Activated T-cell treated with anti-CD3 and anti-CD28 coated beads, Interleukin-2, amount 50 U/mL, for 24 hours (primary cell): ENCODE data around the gene NRAS.

Source experiments
- DNase-seq: peaks from one replicate; pipeline ENCODE4 v3.0.0-alpha.2; 2020
- H3K27ac Mint-ChIP-seq: 2 replicates; pipeline ENCODE4 v1.8.0; 2020; ENCODE audit warnings: mild to moderate bottlenecking, mixed read lengths
- H3K27me3 Mint-ChIP-seq: 2 replicates; pipeline ENCODE4 v1.8.0; 2020; ENCODE audit warnings: mixed read lengths
- H3K36me3 Mint-ChIP-seq: 2 replicates; pipeline ENCODE4 v1.8.0; 2020; ENCODE audit warnings: low read depth, mixed read lengths
- H3K4me1 Mint-ChIP-seq: 2 replicates; pipeline ENCODE4 v1.8.0; 2020; ENCODE audit warnings: low read depth, mixed read lengths
- H3K4me3 Mint-ChIP-seq: 2 replicates; pipeline ENCODE4 v1.8.0; 2020; ENCODE audit warnings: mild to moderate bottlenecking, moderate library complexity, mixed read lengths
- H3K9me3 Mint-ChIP-seq: 2 replicates; pipeline ENCODE4 v1.8.0; 2020; ENCODE audit warnings: mixed read lengths

NRAS gene

DNA sequence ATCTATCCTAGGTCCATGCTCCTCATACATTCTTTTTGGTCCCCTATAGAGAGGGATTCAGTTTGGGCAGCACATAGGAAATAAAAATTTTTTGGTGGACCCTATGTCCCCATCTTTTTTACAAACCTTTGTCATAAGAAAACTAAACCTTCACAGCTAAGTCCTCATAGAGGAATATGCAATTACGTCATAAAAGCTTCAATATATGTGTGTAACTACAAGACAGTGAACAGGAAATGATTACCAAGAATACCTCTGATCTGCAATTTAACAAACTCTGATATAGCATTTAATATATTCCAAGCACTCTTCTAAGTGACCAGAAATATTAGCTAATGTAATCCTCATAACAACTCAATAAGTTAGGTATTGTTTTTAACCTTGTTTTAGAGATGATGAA, 40.5 kb downstream of the NRAS start:
- no peak overlapping the region for H3K27ac Mint-ChIP-seq
- no peak overlapping the region for H3K4me3 Mint-ChIP-seq
- H3K4me1 Mint-ChIP-seq: no peaks in the 10 kb centered on the region
- no peak for DNase-seq
- no peaks in the 10 kb centered on the region for H3K9me3 Mint-ChIP-seq
- no peaks in the 10 kb centered on the region for H3K36me3 Mint-ChIP-seq
- peaks cover 34% of the 10 kb centered on the region for H3K27me3 Mint-ChIP-seq

DNA sequence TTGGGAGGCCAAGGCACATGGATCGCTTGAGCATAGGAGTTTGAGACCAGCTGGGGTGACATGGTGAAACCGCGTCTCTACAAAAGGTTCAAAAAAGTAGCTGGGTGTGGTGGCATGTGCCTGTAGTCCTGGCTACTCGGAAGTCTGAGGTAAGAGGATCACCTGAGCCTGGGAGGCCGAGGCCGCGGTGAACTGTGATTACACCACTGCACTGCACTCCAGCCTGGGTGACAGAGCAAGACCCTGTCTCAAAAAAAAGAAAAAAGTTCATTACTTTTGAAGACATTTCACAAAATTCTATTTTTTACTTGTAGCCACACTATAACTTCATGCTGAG, 44.7 kb downstream of the NRAS start:
- Mint-ChIP-seq H3K9me3 (no peaks in the 10 kb centered on the region), H3K4me1 (peaks cover 14% of the 10 kb centered on the region), H3K27ac (no peak overlapping the region), H3K27me3 (peaks cover 19% of the 10 kb centered on the region), H3K4me3 (no peak overlapping the region), H3K36me3 (peaks cover 2% of the 10 kb centered on the region)
- no peak for DNase-seq

DNA sequence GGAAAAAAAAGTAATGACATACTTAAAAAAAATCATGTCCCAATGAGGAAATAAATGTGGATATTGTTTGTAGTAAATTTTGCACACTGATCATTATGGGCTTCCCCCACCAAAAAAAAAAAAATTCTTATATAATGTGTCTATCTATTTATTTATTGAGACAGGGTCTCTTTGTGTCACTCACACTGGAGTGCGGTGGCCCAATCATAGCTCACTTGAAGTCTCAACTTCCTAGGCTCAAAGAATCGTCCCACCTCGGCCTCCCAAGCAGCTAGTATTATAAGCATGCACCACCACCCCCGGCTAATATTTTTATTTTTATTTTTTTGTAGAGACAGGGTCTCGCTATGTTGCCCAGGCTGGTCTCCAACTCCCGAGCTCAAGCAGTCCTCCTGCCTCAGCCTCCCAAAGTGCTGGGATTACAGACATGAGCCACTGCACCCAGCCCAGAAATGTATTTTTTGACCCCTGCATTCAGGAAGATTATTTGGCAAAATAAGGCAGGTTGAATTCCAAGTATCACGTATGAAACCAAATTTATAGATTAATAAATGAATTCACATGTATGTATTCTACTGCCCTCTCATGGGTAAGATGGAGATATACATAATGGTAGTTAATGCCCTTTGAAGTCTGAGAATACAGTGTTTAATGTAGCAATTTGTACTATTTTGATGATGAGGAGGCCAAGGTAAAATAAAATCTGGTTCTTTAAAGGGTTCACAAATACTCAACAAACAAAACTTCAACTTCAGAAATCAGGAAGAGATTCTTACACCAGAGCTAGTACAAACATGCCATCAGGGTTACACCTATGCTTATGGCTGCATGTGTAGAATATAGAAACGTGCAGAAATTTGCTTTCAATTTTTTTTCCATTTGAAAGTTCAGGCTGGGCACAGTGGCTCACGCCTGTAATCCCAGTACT, 45.3 kb downstream of the NRAS start:
- Mint-ChIP-seq H3K36me3 (peaks cover 2% of the 10 kb centered on the region), H3K9me3 (no peaks in the 10 kb centered on the region), H3K4me1 (peaks cover 14% of the 10 kb centered on the region), H3K27ac (no peak overlapping the region), H3K4me3 (no peak overlapping the region), H3K27me3 (peaks cover 12% of the 10 kb centered on the region)
- no peak for DNase-seq

DNA sequence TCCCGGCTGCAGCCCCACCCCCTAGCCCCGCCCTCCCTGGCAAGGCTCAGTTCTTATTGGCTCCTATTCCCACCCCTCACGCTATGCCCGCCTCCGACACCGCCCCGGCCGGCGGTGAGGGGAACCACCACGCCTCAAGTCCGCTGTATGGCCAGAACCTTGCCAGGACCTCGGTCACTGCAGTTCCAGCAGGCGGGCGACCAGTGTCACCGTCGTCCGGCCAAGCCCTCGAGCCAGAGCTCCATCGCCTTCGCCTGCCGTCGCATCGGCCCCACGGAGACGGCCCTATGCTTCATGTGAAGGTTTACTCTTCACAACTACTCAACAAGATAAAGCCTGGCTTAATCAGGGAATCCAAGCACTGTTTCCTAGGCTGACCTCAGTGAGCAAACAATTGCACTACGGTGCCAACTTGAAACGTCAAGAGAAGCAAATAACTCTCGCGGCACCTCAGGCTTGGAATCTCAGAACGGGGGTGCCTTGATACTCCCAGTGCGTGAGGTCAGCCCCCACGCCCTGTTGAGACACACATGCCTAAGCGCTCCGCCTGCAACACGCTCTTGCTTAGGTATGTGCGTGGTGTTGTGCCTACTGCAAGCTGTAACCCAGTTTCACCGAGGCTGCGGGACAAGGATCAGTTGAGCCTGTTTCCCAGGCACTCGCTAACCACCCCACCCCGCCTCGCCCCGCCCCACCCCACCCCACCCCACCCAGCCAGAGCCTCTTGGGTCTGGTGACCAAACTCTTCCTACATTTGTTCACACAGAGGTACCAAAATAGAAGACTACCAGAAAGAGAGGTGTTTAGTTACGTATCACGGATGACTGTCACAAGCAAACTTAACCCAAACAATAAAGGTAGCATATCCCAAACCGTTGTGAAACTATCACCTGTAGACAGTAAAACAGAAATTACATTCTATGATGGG, 46.2 kb downstream of the NRAS start:
- Mint-ChIP-seq H3K27me3 (peaks cover 5% of the 10 kb centered on the region), H3K4me3 (peak overlapping the region; percentile 87), H3K4me1 (peaks cover 14% of the 10 kb centered on the region), H3K27ac (peak overlapping the region; percentile 77), H3K9me3 (no peaks in the 10 kb centered on the region), H3K36me3 (peaks cover 2% of the 10 kb centered on the region)
- peak; percentile 90 for DNase-seq

DNA sequence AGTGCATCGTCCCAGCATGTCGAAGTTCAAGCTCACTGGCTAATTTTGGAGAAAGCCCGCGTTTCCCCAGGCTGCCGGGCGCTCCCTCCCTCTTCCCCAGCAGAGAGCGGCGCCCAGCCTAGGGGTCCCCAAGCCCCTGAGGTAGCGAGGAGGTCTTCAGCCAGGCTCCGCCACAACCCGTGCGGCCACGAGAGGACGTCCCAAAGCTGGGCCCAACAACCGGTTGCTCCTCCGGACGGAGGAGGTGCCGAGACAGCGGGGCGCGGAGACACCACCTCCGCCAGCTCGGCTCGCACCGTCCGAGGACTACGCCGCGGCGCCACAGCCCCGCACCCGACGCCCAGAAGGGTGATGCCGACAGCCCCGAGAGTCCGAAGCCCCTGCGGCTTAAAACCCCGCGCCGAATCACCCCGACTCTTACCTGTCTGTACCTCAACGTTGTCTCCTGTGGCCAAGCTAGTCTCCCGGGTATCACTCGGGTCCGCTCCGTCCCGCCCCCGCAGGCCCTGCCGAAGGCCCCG, 46.9 kb downstream of the NRAS start, which contains the start of gene DENND2C:
TSS of gene DENND2C (minus strand) at position 488 of the 521 bp plus-strand sequence. CDS start 44,065 bp downstream, outside the sequence.
- Mint-ChIP-seq H3K4me3 (peak within 1 kb of the TSS; percentile 87), H3K36me3 (peaks cover 2% of the 10 kb centered on the region), H3K27me3 (peaks cover under 1% of the 10 kb centered on the region), H3K27ac (peak within 1 kb of the TSS; percentile 77), H3K9me3 (no peaks in the 10 kb centered on the region), H3K4me1 (peaks cover 14% of the 10 kb centered on the region)
- no peak for DNase-seq

DNA sequence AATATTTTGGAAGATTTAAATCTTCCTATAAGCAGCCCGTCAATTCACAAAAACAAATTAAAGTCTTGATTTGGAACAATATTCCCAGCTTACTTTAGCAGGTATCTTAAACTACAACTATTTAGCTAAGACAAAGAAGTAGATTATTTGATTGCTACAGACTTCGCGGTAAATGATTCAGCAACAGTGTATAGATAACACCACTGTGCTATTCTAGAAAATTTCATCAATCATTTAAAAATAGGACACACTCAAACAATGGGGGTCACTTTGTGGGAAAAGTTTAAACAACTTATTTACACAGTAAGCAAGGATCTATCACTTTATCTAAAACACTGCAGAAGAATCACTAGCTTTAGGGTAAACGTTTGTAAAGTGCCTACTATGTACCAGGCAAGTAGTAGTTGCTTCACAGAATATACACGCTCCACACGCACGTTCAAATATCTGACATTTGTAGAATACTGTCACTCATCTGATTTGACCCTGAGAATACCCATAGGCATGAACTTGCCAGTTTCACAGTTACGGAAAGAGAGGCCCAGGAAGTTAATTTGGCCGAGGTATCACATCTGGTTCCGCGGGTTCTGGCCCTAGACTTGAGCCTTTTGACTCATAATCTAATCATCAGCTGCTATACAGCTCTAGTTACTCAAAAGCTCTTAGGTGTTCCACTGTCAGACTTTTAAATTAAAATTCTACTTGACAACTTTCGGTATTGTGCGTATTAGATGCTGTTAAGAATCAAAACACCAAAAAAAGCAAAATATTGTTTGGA, 47.6 kb downstream of the NRAS start:
- peaks cover 14% of the 10 kb centered on the region for H3K4me1 Mint-ChIP-seq
- no peak for DNase-seq
- peak overlapping the region; percentile 87 for H3K4me3 Mint-ChIP-seq
- H3K27ac Mint-ChIP-seq: no peak overlapping the region
- no peaks in the 10 kb centered on the region for H3K27me3 Mint-ChIP-seq
- peaks cover 2% of the 10 kb centered on the region for H3K36me3 Mint-ChIP-seq
- no peaks in the 10 kb centered on the region for H3K9me3 Mint-ChIP-seq

DNA sequence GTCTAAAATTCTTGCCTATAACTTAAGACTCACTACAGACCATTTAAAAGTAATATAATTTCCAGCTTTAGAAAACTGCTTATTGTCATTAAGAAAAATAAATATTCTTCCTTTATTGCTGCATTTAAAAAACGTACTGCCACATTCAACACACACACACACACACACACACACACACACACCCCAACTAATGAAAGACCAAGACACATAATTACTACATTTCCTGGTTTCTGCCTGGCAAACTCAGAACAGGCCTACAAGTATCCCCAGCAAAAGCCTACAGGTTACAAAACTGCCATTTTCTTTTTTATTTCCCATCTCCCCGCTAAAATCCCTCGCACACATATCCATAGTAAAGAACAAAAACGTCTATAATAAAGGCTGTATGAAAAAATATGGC, 48.2 kb downstream of the NRAS start:
- no peaks in the 10 kb centered on the region for H3K27me3 Mint-ChIP-seq
- H3K27ac Mint-ChIP-seq: no peak overlapping the region
- H3K4me3 Mint-ChIP-seq: no peak overlapping the region

DNA sequence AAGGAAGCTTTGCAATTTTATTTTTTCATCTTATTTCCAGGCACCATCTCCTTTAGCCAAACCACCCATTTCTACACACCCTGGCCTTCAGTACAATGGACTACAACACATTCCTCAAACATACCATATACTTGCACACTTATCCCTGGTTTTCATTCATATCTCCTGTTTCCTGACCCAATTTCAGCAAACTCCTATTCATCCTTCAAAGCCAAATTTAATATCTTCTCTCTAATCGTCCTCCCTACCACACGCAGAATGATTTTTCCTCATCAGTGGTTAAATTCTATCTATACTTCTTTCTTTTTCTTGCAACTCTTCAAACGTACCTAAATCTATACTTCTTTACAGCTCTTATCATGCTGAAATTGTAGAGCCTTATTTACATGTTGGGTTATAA, 49.6 kb downstream of the NRAS start:
- no peak for DNase-seq
- Mint-ChIP-seq H3K27me3 (no peaks in the 10 kb centered on the region), H3K27ac (no peak overlapping the region), H3K4me1 (peaks cover 14% of the 10 kb centered on the region), H3K4me3 (no peak overlapping the region), H3K9me3 (no peaks in the 10 kb centered on the region), H3K36me3 (peaks cover 2% of the 10 kb centered on the region)

More for the DNA sequence above, 48.2 kb downstream of the NRAS start:
- Mint-ChIP-seq H3K4me1 (peaks cover 14% of the 10 kb centered on the region), H3K36me3 (peaks cover 2% of the 10 kb centered on the region), H3K9me3 (no peaks in the 10 kb centered on the region)
- no peak for DNase-seq

DNA sequence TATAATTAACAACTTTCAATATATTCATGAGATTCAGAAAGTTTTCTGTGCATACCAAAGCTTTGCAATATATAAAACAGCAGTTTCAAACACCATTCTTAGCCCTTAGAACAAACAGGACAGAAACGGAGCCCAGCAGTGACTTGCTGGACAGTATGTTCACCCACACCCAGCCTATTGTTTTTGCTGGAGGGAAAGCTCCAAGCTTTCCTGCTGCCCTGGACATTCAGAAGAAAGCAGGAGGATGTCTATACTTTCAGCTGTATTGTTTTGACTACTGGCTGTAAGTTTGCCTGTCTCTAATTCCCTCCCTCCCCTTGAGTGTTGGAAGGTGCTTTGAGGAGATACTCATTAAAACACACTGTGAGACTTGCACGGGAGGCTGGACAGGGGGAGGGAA, 56.3 kb downstream of the NRAS start:
- H3K9me3 Mint-ChIP-seq: no peaks in the 10 kb centered on the region
- no peak overlapping the region for H3K27ac Mint-ChIP-seq
- no peaks in the 10 kb centered on the region for H3K4me1 Mint-ChIP-seq
- no peak overlapping the region for H3K4me3 Mint-ChIP-seq
- no peak for DNase-seq
- peaks cover 5% of the 10 kb centered on the region for H3K27me3 Mint-ChIP-seq
- H3K36me3 Mint-ChIP-seq: no peaks in the 10 kb centered on the region
